Ovary (tissue), 9 donors: Measurements from ENCODE around the gene SLC23A2. TPM values are rescaled to one million over a fixed set of nuclear protein-coding genes. Genes with fewer than 3 reads are reported as not detected.
"Not testable (repeated sequence)": the region's sequence is repeated elsewhere in the genome, so short reads cannot be mapped to it uniquely, and the experiment has no call there.

Experiments used
- DNase-seq, 5 donors: peaks; one replicate each; pipeline ENCODE4 v3.0.0-alpha.2; 2019 to 2020
- H3K27ac ChIP-seq, 2 donors: fragments of 200-600 bp; one replicate each; pipeline versions ENCODE4 v1.5.1 to v1.8.0; 2019 to 2022
- H3K27me3 ChIP-seq: fragments of 200-600 bp; one replicate; pipeline ENCODE4 v1.8.0; 2022
- H3K36me3 ChIP-seq: fragments of 200-600 bp; sonication (generic); one replicate; pipeline ENCODE4 v1.5.1; 2019
- H3K4me1 ChIP-seq: one replicate; pipeline ENCODE4 v1.8.1; 2013; ENCODE audit warnings: mild to moderate bottlenecking, moderate library complexity; ENCODE audit not compliant: insufficient read depth
- H3K4me3 ChIP-seq: fragments of 200-600 bp; sonication (generic); one replicate; pipeline ENCODE4 v1.5.1; 2017
- H3K9me3 ChIP-seq, 2 donors: fragments of 200-600 bp in 1 of 2; sonication (generic) in 1 of 2; one replicate each; pipeline versions ENCODE4 v1.5.1 to v1.8.1; 2013 to 2019; ENCODE audit warnings: mild to moderate bottlenecking in 1 of 2, moderate library complexity in 1 of 2
- EP300 ChIP-seq: sonication (generic); formaldehyde crosslinking; IDR thresholded peaks from one replicate; pipeline ENCODE4 v1.6.1; 2017; ENCODE audit warnings: antibody characterized with exemption
- POLR2A ChIP-seq: fragments of 450-650 bp; IDR thresholded peaks from one replicate; pipeline ENCODE4 v1.6.1; 2017; ENCODE audit warnings: antibody characterized with exemption, mild to moderate bottlenecking, moderate library complexity
- WGBS, 3 donors: extraction: QIAGEN DNeasy Blood & Tissue Kit in 1 of 3; methylation state at CpG; one replicate each; pipeline versions ENCODE4 v1.1.5 to v1.1.7; 2013 to 2017; 5-methylcytosine and 5-hydroxymethylcytosine counted together
- intact Hi-C, 4 donors: fragments of 100-400 bp; cut with DNase I; formaldehyde crosslinking; loops; one replicate each; pipeline versions ENCODE4 v1.11.0 to v1.15.1; 2022 to 2023
- polyA plus RNA-seq, 2 donors: library from polyadenylated mRNA; stranded (reverse); fragments of 200-250 nt in 1 of 2; fragments of 350-450 nt in 1 of 2; fragmentation: Illumina TruSeq in 1 of 2; extraction: RNeasy Lipid Tissue Mini Kit (QIAGEN cat#74804) in 1 of 2; gene quantifications; one replicate each; pipeline ENCODE4 v1.2.3, GENCODE V29; 2013 to 2014
- total RNA-seq, 7 donors: library from RNA; depleted of rRNA in 2 of 7; stranded (reverse); fragments of >200 nt in 2 of 7; fragmentation: NEBNext Ultra II Directional in 3 of 7; extraction: Animal tissue kit (Norgen Biotek cat#: 25700) in 3 of 7; gene quantifications; one replicate each; pipeline versions ENCODE4 v1.1.0 to v1.2.4, GENCODE V29; 2016 to 2023
- TF ChIP-seq, protein P1 (sequence below), 3 donors: fragments of 450-650 bp in 2 of 3; fragments of 200-600 bp in 1 of 3; IDR thresholded peaks; one replicate each; pipeline versions ENCODE4 v1.5.1 to v1.8.0; 2016 to 2022; ENCODE audit warnings: antibody characterized with exemption in 3 of 3, mild to moderate bottlenecking in 1 of 3
- donor health status: DM: no; HTN: no; CAD: no; lungs with moderate emphysema.
- donor health status: DM: no; HTN: no; CAD: no.
- donor health status: Bipolar disorder and iron deficiency.
- donor health status: DM: yes; HTN: yes; CAD: no.
- donor health status: DM: no; HTN: no; CAD: no.
- donor health status: DM: yes; HTN: yes; CAD: no.

SLC23A2 gene
- total and polyA plus RNA-seq, 9 donors = 28.7 to 95.6 (median 61.0) TPM

DNA sequence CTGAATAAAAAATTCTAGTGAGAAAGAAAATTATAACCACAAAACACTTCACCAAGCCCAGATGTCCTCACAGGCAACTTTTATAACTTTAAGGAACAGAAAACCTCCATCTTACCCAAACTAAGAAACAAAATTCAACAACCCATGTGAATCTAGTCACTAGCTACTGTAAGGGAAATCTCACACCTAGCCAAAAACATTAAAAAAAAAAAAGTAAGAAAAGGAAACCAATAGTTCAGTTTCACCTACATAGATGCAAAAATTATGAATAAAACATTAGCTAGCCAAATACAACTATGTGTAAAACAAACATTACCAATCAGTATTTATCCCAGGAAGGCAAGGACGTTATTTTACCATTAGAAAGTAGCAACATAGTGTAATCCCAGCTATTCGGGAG is 35.5 kb upstream of the SLC23A2 start:
- H3K9me3 ChIP-seq = no peaks in the 10 kb centered on the region
- no peaks in the 10 kb centered on the region for H3K36me3 ChIP-seq
- H3K4me3 ChIP-seq = no peak overlapping the region
- no peak overlapping the region for H3K27ac ChIP-seq
- 33 to 58% (median 51%) methylated on average over 2 of the region's 2 CpGs for WGBS, 3 donors
- TF ChIP-seq, protein P1, sequence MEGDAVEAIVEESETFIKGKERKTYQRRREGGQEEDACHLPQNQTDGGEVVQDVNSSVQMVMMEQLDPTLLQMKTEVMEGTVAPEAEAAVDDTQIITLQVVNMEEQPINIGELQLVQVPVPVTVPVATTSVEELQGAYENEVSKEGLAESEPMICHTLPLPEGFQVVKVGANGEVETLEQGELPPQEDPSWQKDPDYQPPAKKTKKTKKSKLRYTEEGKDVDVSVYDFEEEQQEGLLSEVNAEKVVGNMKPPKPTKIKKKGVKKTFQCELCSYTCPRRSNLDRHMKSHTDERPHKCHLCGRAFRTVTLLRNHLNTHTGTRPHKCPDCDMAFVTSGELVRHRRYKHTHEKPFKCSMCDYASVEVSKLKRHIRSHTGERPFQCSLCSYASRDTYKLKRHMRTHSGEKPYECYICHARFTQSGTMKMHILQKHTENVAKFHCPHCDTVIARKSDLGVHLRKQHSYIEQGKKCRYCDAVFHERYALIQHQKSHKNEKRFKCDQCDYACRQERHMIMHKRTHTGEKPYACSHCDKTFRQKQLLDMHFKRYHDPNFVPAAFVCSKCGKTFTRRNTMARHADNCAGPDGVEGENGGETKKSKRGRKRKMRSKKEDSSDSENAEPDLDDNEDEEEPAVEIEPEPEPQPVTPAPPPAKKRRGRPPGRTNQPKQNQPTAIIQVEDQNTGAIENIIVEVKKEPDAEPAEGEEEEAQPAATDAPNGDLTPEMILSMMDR (IDR thresholded peaks at IDR 0.05) = no peak
- TF ChIP-seq POLR2A (no peak), EP300 (no peak)
- peaks cover 2% of the 10 kb centered on the region for H3K4me1 ChIP-seq
- no peak for DNase-seq
- intact Hi-C loops = no loop called here
- no peaks in the 10 kb centered on the region for H3K27me3 ChIP-seq

DNA sequence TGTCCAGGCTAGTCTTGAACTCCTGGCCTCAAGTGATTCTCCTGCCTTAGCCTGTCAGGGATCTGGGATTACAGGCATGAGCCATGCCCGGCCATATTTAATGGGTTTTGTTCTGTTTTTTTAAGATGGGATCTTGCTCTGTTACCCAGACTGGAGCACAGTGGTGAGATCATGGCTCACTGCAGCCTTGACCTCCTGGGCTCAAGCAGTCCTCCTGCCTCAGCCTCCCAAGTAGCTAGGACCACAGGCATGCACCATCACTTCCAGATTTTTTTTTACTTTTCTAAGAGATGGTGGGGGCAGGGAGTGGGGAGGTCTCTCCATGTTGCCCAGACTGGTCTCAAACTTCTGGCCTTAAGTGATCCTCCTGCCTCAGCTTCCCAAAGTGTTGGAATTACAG is 34.2 kb upstream of the SLC23A2 start:
- H3K4me1 ChIP-seq, intact Hi-C loops, H3K9me3 ChIP-seq, H3K27me3 ChIP-seq, H3K4me3 ChIP-seq, DNase-seq, H3K27ac ChIP-seq, H3K36me3 ChIP-seq: not testable (repeated sequence)
- 62 to 65% (median 63%) methylated on average over 1 of the region's 1 CpG for WGBS, 3 donors

DNA sequence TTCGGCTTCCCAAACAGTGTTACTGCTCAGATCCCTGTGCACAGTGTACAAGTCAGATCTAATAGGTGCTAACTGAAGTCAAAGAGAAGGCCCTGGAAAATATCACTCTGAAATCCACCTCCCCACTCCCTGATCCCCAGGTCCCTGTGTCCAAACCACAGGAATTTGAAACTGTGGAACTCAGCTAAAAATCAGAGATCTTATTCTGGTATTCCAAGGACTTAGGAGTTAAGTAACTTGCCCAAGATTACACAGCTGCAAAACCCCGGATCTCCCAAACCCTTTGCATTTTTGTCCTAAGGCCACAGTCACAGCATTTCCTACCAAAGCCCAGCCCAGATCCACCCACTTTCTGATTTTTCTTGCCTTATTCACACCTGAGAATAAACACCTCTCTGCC is 32.3 kb upstream of the SLC23A2 start:
- H3K27ac ChIP-seq = no peak overlapping the region
- no peak overlapping the region for H3K4me3 ChIP-seq
- TF ChIP-seq POLR2A = no peak
- TF ChIP-seq, protein P1 (IDR thresholded peaks at IDR 0.05) = no peak
- no peak for TF ChIP-seq EP300
- 9 to 33% (median 17%) methylated on average over 2 of the region's 2 CpGs for WGBS, 3 donors
- DNase-seq = peak in 1 of 5 donors; percentile 11
- intact Hi-C loops = no loop called here
- H3K9me3 ChIP-seq = no peaks in the 10 kb centered on the region
- peaks cover 7% of the 10 kb centered on the region for H3K4me1 ChIP-seq
- H3K27me3 ChIP-seq = no peaks in the 10 kb centered on the region
- H3K36me3 ChIP-seq = no peaks in the 10 kb centered on the region

DNA sequence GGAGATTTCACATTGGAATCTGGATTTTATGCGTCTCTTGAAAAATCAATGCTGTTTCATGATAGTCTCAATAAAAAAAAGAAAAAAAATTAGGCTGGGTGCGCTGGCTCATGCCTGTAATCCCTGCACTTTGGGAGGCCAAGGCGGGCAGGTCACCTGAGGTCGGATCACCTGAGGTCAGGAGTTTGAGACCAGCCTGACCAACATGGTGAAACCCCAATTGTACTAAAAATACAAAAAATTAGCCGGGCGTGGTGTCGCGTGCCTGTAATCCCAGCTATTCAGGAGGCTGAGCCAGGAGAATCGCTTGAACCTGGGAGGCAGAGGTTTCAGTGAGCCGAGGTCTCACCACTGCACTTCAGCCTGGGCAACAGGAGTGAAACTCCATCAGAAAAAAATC is 30.4 kb upstream of the SLC23A2 start:
- H3K4me1 ChIP-seq, H3K4me3 ChIP-seq, H3K27ac ChIP-seq, intact Hi-C loops, H3K27me3 ChIP-seq, H3K36me3 ChIP-seq, H3K9me3 ChIP-seq, DNase-seq: not testable (repeated sequence)
- WGBS, 3 donors = 94 to 98% (median 98%) methylated on average over 10 of the region's 10 CpGs

DNA sequence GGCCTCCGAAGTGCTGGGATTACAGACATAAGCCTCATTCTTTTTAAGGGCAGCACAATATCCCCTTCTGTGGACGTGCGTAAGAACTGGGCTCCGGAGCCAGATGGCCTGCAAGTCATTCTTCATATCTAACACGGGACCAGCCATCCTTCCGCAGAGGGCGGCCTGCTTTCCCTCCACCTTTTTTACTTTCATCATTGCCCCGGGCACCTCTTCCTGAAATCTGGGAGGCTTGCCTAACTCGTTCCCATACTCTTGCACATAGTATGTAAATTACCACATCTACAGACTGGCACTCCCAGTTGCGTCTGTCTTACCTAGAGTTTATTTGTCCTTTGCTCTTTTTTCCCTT is 29.9 kb upstream of the SLC23A2 start:
- Histone ChIP-seq H3K36me3 (no peaks in the 10 kb centered on the region), H3K27ac (no peak overlapping the region), H3K27me3 (no peaks in the 10 kb centered on the region), H3K4me1 (peaks cover 7% of the 10 kb centered on the region), H3K9me3 (no peaks in the 10 kb centered on the region), H3K4me3 (no peak overlapping the region)
- intact Hi-C loops = no loop called here
- no peak for TF ChIP-seq EP300
- no peak for TF ChIP-seq POLR2A
- TF ChIP-seq, protein P1 (IDR thresholded peaks at IDR 0.05) = no peak
- 91 to 94% (median 91%) methylated on average over 10 of the region's 10 CpGs for WGBS, 3 donors
- DNase-seq = no peak
